Kidney (tissue), 14 donors: ENCODE results near the gene PAFAH1B1. TPM values are rescaled to one million over a fixed set of nuclear protein-coding genes. Genes with fewer than 3 reads are reported as not detected.
A peak's percentile ranks its signal among the peaks of the same experiment; 100 is the strongest.

Experiments
- DNase-seq, 5 donors: peaks; one replicate each; pipeline ENCODE4 v3.0.0-alpha.2; 2013 to 2020
- FAIRE-seq: peaks from 2 replicates; lab custom pipeline; 2012; peaks lifted over from hg19 to GRCh38; lab: Jason Lieb, UNC
- H3K27ac ChIP-seq, 2 donors: one replicate each; pipeline ENCODE4 v1.7.0; 2013; ENCODE audit warnings: low read depth in 2 of 2, low read length in 2 of 2, inconsistent platforms in 1 of 2
- H3K27me3 ChIP-seq: one replicate; pipeline ENCODE4 v1.7.1; 2013; ENCODE audit warnings: low read length, inconsistent platforms; ENCODE audit not compliant: control insufficient read depth, insufficient read depth
- H3K36me3 ChIP-seq, 3 donors: one replicate each; pipeline versions ENCODE4 v1.7.0 to v1.7.1; 2013; ENCODE audit warnings: low read length in 3 of 3, control low read depth in 1 of 3, inconsistent platforms in 1 of 3; ENCODE audit not compliant: insufficient read depth in 3 of 3, control insufficient read depth in 2 of 3
- H3K4me1 ChIP-seq, 3 donors: one replicate each; pipeline versions ENCODE4 v1.7.0 to v1.7.1; 2013; ENCODE audit warnings: low read length in 3 of 3, inconsistent platforms in 1 of 3, low read depth in 1 of 3; ENCODE audit not compliant: control insufficient read depth in 2 of 3, insufficient read depth in 2 of 3
- H3K4me3 ChIP-seq, 3 donors: one replicate each; pipeline versions ENCODE4 v1.7.0 to v1.8.1; 2013; ENCODE audit warnings: low read length in 3 of 3, control low read depth in 1 of 3, inconsistent platforms in 1 of 3
- H3K9ac ChIP-seq, 3 donors: one replicate each; pipeline versions ENCODE4 v1.7.0 to v1.7.1; 2013; ENCODE audit warnings: low read length in 3 of 3, control low read depth in 1 of 3, inconsistent platforms in 1 of 3
- H3K9me3 ChIP-seq, 3 donors: one replicate each; pipeline versions ENCODE4 v1.7.0 to v1.7.1; 2013; ENCODE audit warnings: low read length in 3 of 3, control low read depth in 1 of 3, inconsistent platforms in 1 of 3; ENCODE audit not compliant: control insufficient read depth in 2 of 3, insufficient read depth in 1 of 3
- CTCF ChIP-seq: IDR thresholded peaks from 3 replicates; pipeline ENCODE4 v1.5.1; 2012; ENCODE audit warnings: mild to moderate bottlenecking, moderate library complexity, borderline replicate concordance; ENCODE audit not compliant: insufficient read depth; ENCODE audit errors: extremely low read depth
- intact Hi-C: fragments of 100-400 bp; cut with DNase I; formaldehyde crosslinking; loops from one replicate; pipeline ENCODE4 v1.11.1; 2022
- polyA plus RNA-seq: library from polyadenylated mRNA; stranded (reverse); fragments of 350-450 nt; fragmentation: Illumina TruSeq; extraction: RNeasy Lipid Tissue Mini Kit (QIAGEN cat#74804); gene quantifications from one replicate; pipeline ENCODE4 v1.2.3, GENCODE V29; 2014; ENCODE audit warnings: low read depth, low replicate concordance; ENCODE audit not compliant: insufficient read depth
- total RNA-seq: library from RNA; stranded (reverse); fragmentation: NEBNext Ultra II Directional; extraction: Animal tissue kit (Norgen Biotek cat#: 25700); gene quantifications from one replicate; pipeline ENCODE4 v1.2.1, GENCODE V29; 2021
- donor health status: control.
- donor health status: control.
- donor health status: control.
- donor health status: control.
- donor health status: control.
- donor health status: DM: yes; HTN: yes; CAD: no.
- donor health status: Normal renal cell carcinoma (clear cell type).

PAFAH1B1 gene
- total and polyA plus RNA-seq, 2 donors from 2014 or later, result 46.7 to 125 TPM

GRCh38 chr17:2706911-2707510 lies 113.6 kb downstream of the PAFAH1B1 start:
- FAIRE-seq, result no peak

GRCh38 chr17:2707721-2708584 lies 114.5 kb downstream of the PAFAH1B1 start:
- Histone ChIP-seq H3K9me3 (no peaks in the 10 kb centered on the region), H3K4me3 (peak overlapping the region in 1 of 3 donors; percentile 35), H3K4me1 (peaks cover 0 to 50% (median 23%) of the 10 kb centered on the region in 3 donors), H3K27me3 (no peaks in the 10 kb centered on the region), H3K27ac (peak overlapping the region; percentile 41 to 55), H3K9ac (peak overlapping the region in 2 of 3 donors; percentile 18 to 51), H3K36me3 (peaks cover 0 to 9% (median 0%) of the 10 kb centered on the region in 3 donors)
- no peak for FAIRE-seq
- DNase-seq, result peak in 2 of 5 donors; percentile 31 to 76
- intact Hi-C loops, result no loop called here
- peak; percentile 26 for TF ChIP-seq CTCF

More at GRCh38 chr17:2706911-2707510, 113.6 kb downstream of the PAFAH1B1 start:
- Histone ChIP-seq H3K9me3 (no peaks in the 10 kb centered on the region), H3K27me3 (no peaks in the 10 kb centered on the region), H3K4me3 (peak overlapping the region in 1 of 3 donors; percentile 35), H3K27ac (peak overlapping the region; percentile 41 to 55), H3K9ac (peak overlapping the region in 1 of 3 donors; percentile 51), H3K4me1 (peaks cover 0 to 43% (median 19%) of the 10 kb centered on the region in 3 donors), H3K36me3 (peaks cover 0 to 16% (median 2%) of the 10 kb centered on the region in 3 donors)
- peak in 1 of 5 donors; percentile 68 for DNase-seq
- intact Hi-C loops, result no loop called here
- no peak for TF ChIP-seq CTCF

GRCh38 chr17:2708585-2709182 lies 115.2 kb downstream of the PAFAH1B1 start:
- Histone ChIP-seq H3K4me1 (peaks cover 0 to 51% (median 25%) of the 10 kb centered on the region in 3 donors), H3K36me3 (peaks cover 0 to 6% (median 0%) of the 10 kb centered on the region in 3 donors), H3K27me3 (no peaks in the 10 kb centered on the region), H3K9ac (peak overlapping the region in 1 of 3 donors; percentile 98), H3K9me3 (no peaks in the 10 kb centered on the region), H3K27ac (peak overlapping the region; percentile 85 to 94), H3K4me3 (peak overlapping the region in 2 of 3 donors; percentile 19 to 91)
- TF ChIP-seq CTCF, result no peak
- no peak for FAIRE-seq
- DNase-seq, result peak in 1 of 5 donors; percentile 78
- intact Hi-C loops, result no loop called here
